ENCODE measurements around the gene ARHGEF10L.

DNA sequence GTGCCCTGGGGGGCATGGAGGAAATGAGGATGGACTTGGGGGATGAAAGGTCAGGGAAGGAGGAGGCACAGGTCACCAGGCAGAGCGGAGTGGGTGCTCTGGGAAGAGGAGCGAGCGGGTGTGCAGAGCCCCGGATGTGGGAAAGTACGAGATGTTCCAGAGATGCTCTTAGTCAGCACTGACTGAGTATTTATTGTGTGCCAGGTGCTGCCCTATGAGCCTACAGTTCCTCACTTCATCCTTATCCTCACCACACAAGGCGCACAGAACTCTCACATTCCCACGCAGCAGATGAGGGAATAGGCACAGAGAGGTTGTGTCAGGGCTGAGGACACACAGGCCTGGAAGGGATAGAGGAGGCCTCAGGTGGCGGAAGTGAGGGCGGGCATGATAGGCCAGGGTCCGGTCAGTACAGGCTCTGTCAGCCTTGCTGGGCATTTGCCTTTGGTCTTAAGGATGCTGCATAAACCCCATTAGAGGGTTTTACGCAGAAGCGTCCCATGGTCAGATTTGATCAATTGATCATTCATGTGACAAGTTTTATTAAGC is 77.3 kb downstream of the ARHGEF10L start:
- TF ChIP-seq CTCF (IDR thresholded peaks at IDR 0.05) (no peak), POLR2A (IDR thresholded peaks at IDR 0.05) (no peak)
